Skeletal muscle satellite cell (primary cell): Measurements from ENCODE around the gene WFDC12.

Experiments used
- H3K27me3 ChIP-seq: 2 replicates; pipeline ENCODE4 v1.7.0; 2013; ENCODE audit warnings: low read length; ENCODE audit not compliant: control insufficient read depth, insufficient read depth
- H3K36me3 ChIP-seq: 2 replicates; pipeline ENCODE4 v1.7.0; 2013; ENCODE audit warnings: mild to moderate bottlenecking, control low read depth, low read length; ENCODE audit not compliant: insufficient read depth
- H3K4me1 ChIP-seq: 2 replicates; pipeline ENCODE4 v1.7.0; 2013; ENCODE audit warnings: low read length; ENCODE audit not compliant: control insufficient read depth, insufficient read depth
- H3K4me2 ChIP-seq: 2 replicates; pipeline ENCODE4 v1.7.0; 2013; ENCODE audit warnings: mild to moderate bottlenecking, low read length
- H3K4me3 ChIP-seq: 2 replicates; pipeline ENCODE4 v1.7.0; 2013; ENCODE audit warnings: low read length
- H3K9ac ChIP-seq: 2 replicates; pipeline ENCODE4 v1.7.0; 2013; ENCODE audit warnings: mild to moderate bottlenecking, low read depth, low read length, moderate library complexity
- H3K9me3 ChIP-seq: replicated peaks from 2 replicates; pipeline ENCODE4 v1.7.0; 2013; ENCODE audit warnings: mild to moderate bottlenecking, control low read depth, low read length

Gene WFDC12

DNA sequence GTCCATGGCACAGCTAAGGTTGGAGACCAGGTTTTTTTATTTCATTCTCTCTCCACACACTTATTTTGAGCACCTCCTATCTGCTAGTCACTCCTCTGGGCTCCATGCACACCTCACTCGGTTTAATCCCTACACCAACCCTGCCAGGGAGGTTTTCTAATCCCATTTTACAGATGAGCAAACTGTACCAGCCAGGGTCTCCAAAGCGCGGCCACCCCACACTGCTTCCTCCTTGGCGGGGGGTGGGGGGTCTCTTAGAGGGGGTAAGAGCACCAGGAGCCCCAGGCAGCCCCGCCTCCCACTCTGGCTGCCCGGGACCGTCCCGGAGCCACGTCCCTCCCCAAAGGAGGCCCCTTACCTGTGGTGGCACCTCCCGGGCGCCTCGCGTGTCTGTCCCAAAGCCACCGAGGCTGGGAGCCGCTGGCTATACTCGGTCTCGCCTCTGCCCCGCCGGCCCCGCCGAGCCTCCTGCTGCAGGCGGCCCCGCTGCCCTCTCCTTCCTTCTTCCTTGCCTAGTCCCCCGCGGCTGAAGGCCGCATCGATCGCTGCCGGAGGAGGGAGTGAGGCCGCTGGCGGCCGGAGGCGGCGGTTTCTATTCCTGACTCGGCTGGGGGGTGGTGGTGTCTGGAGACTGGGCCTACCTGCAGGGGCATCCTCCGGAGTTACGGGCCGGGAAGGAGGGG lies 23.6 kb downstream of the WFDC12 start, which contains the start of gene KCNS1:
Gene KCNS1, minus strand, starts transcription at position 565 of the 683 bp plus-strand sequence. CDS start 1,891 bp downstream, outside the sequence.
- no peaks in the 10 kb centered on the region for H3K36me3 ChIP-seq
- H3K27me3 ChIP-seq, result peaks cover 31% of the 10 kb centered on the region
- H3K4me2 ChIP-seq, result peak within 1 kb of the TSS; percentile 68
- peak within 1 kb of the TSS; percentile 30 for H3K4me3 ChIP-seq
- H3K9ac ChIP-seq, result no peak within 1 kb of the TSS
- H3K9me3 ChIP-seq, result no peaks in the 10 kb centered on the region
- peaks cover 16% of the 10 kb centered on the region for H3K4me1 ChIP-seq

DNA sequence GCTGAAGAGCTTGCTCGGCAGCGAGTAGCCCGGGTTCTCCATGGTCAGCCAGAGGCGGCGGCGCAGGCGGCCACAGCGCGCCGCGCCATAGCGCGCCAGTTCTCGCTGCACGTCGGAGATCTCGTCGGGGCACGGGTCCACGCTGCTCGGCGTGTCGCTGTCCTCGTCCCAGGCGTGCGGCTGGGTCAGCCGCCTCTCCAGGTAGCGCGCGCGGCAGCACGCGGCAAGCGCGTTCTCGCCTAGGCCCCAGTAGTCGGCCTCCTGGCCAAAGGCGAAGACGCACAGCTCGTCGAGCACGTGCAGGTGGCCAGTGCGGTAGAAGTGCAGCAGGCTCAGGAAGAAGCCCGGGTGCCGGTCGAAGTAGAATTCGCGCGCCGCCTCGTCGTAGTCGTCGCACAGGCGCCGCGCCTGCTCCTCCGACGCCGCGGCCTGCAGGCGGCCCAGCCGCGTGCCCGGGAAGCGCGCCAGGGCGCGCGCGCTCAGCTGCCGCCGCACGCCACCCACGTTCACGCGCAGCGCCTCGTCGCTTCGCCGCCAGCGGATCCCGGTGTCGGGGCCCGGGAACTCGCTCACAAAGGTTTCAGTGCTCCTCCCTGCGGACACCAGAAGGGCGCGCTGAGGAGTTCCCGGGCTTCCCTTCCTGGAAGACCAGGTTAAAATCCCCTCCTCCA lies 26.0 kb downstream of the WFDC12 start:
- H3K4me2 ChIP-seq, result peak overlapping the region; percentile 79
- peaks cover 31% of the 10 kb centered on the region for H3K27me3 ChIP-seq
- H3K9me3 ChIP-seq, result no peaks in the 10 kb centered on the region
- H3K36me3 ChIP-seq, result no peaks in the 10 kb centered on the region
- no peak overlapping the region for H3K9ac ChIP-seq
- peak overlapping the region; percentile 49 for H3K4me3 ChIP-seq
- H3K4me1 ChIP-seq, result peaks cover 6% of the 10 kb centered on the region

DNA sequence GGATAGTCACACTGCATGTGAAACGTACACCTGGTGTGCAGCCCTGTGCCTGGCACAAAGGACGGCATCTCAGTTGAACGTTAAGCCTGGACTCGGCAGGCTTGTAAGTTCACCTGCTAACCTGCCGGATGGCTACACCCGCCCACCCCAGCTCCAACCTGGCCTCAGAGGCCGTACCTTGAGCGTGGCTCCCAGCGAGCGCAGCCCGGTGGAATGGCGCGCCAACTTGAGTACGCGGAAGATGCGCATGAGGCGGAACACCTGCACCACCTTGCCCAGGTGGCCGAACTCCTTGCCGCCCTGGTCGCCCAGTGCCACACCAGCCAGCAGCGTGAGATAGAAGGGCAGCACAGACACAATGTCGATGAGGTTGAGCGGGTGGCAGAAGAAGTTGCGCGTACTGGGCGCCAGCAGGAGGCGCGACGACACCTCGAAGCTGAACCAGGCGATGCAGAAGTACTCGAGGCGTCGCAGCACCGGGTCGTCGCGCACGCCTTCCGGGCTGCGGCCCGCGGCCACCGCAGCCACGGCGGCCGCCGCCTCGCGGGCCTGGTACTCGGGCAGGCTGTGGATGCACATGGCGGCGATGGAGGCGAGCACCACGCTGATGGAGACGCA lies 26.7 kb downstream of the WFDC12 start:
- peak overlapping the region; percentile 79 for H3K4me2 ChIP-seq
- no peak overlapping the region for H3K9ac ChIP-seq
- H3K4me3 ChIP-seq, result peak overlapping the region; percentile 49
- peaks cover 6% of the 10 kb centered on the region for H3K4me1 ChIP-seq
- H3K36me3 ChIP-seq, result no peaks in the 10 kb centered on the region
- peaks cover 31% of the 10 kb centered on the region for H3K27me3 ChIP-seq
- H3K9me3 ChIP-seq, result no peaks in the 10 kb centered on the region

DNA sequence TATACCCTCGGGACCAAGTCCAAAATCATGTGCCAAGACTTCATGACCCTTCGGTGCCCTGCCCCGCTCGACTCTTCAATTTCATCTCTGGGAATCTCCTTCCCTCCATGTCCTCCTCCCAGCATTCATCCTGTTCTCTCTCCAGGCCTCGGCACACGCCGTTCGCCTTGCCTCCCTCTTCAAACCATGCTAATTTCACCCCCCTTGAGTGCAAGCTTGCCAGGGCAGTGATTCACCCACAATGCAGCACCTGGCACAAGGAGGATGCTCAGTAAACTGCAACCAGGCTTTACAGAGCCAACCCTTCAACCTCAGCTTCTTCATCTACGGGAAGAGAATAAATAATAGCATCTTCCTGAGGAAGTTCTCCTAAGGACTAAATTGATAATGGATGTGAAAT lies 27.5 kb downstream of the WFDC12 start:
- Histone ChIP-seq H3K4me2 (no peak overlapping the region), H3K36me3 (no peaks in the 10 kb centered on the region), H3K27me3 (peaks cover 31% of the 10 kb centered on the region), H3K9ac (no peak overlapping the region), H3K9me3 (no peaks in the 10 kb centered on the region), H3K4me1 (peaks cover 6% of the 10 kb centered on the region), H3K4me3 (no peak overlapping the region)

DNA sequence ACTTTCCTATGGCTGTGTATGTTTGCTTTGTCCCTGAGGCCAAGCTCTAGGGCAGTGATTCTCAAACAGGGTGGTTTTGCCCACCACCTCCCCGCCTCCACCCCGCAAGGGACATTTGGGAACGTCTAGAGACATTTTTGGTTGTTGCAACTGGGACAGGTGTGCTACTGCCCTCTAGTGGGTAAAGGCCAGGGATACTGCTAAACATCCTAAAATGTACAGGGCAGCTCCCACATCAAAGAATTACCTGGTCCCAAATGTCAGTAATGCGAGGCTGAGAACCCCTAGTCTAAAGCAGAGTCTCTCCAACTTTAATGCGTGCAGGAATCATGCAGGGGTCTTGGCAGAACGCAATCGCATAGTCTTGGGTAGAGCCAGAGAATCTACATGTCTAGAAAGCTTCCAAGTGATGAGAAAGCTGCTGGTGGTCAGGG lies 28.4 kb downstream of the WFDC12 start:
- peaks cover 6% of the 10 kb centered on the region for H3K4me1 ChIP-seq
- no peaks in the 10 kb centered on the region for H3K36me3 ChIP-seq
- no peaks in the 10 kb centered on the region for H3K9me3 ChIP-seq
- no peak overlapping the region for H3K4me2 ChIP-seq
- peaks cover 31% of the 10 kb centered on the region for H3K27me3 ChIP-seq
- H3K9ac ChIP-seq, result no peak overlapping the region
- H3K4me3 ChIP-seq, result no peak overlapping the region

DNA sequence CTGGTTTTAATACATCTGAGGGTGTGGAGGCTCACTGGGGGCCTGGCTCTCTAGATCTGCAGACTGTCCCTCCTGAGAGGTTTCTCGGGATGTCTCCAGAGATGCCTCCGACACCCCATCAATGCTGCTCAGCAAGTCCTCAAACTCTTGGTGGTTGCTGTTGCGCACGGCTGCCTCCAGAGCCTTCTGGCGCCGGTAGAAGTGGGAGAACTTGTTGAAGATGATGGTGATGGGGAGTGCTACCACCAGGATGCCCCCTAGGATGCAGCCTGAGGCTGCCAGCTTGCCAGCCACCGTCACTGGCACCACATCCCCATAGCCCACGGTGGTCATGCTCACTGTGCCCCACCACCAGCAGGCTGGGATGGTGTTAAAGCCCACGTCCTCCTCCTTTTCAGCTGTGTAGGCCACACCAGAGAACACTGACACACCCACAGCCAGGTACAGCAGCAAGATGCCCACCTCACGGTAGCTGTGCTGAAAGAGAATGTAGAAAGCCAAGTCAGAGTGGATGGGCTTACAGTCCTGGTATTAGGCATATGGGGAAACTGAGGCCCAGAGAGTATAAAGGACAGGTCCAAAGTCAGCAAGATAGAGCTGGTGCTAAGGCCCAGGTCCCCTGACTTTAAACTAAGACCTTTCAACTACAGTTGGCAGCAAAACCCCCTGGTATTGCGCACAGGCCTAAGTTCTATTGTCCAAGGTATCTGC lies 29.2 kb downstream of the WFDC12 start:
- no peaks in the 10 kb centered on the region for H3K36me3 ChIP-seq
- H3K9ac ChIP-seq, result no peak overlapping the region
- peaks cover 6% of the 10 kb centered on the region for H3K4me1 ChIP-seq
- H3K27me3 ChIP-seq, result peaks cover 31% of the 10 kb centered on the region
- H3K4me3 ChIP-seq, result no peak overlapping the region
- H3K4me2 ChIP-seq, result no peak overlapping the region
- H3K9me3 ChIP-seq, result no peaks in the 10 kb centered on the region

DNA sequence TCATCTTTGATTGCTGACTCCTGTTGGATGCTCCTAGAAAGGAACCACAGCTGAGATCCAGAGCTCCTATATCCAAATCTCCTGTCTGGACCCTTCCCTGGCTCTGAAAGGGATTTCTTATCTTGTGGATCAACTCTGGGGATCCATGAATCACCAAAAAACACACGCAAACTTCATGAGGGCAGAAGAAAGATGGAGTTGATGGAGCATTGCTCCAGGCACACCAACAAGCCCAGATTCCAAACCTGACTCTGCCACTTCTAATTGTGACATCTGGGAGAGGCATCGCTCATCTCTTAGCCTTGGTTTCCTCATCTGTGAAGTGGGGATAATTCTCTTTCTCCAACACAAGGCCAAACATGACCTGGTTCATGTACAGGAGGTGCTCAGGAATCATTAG lies 30.1 kb downstream of the WFDC12 start:
- H3K4me1 ChIP-seq, result peaks cover 6% of the 10 kb centered on the region
- H3K4me2 ChIP-seq, result no peak overlapping the region
- no peak overlapping the region for H3K4me3 ChIP-seq
- H3K27me3 ChIP-seq, result peaks cover 25% of the 10 kb centered on the region
- no peaks in the 10 kb centered on the region for H3K9me3 ChIP-seq
- no peaks in the 10 kb centered on the region for H3K36me3 ChIP-seq
- no peak overlapping the region for H3K9ac ChIP-seq

DNA sequence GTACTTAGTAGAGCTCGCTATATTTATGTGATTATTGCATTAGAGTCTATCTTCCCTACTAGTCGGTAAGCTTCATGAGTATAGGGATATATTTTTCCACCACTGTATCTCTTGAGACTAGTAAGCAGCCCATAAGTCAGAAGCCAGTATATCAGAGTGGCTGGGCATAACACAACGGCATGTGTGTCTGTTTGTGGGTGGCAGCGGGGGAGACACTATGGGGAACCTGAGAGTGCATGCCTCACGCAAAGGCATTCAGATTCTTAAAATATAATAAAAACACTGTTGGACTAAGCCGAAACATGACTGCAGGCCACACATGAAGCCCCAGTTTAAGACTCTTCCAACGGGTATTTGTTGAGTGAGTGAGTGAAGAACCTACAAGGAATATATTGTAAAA lies 31.4 kb downstream of the WFDC12 start:
- H3K9ac ChIP-seq, result no peak overlapping the region
- no peak overlapping the region for H3K4me2 ChIP-seq
- H3K4me1 ChIP-seq, result peaks cover 10% of the 10 kb centered on the region
- no peaks in the 10 kb centered on the region for H3K36me3 ChIP-seq
- peaks cover 13% of the 10 kb centered on the region for H3K27me3 ChIP-seq
- no peaks in the 10 kb centered on the region for H3K9me3 ChIP-seq
- H3K4me3 ChIP-seq, result no peak overlapping the region

DNA sequence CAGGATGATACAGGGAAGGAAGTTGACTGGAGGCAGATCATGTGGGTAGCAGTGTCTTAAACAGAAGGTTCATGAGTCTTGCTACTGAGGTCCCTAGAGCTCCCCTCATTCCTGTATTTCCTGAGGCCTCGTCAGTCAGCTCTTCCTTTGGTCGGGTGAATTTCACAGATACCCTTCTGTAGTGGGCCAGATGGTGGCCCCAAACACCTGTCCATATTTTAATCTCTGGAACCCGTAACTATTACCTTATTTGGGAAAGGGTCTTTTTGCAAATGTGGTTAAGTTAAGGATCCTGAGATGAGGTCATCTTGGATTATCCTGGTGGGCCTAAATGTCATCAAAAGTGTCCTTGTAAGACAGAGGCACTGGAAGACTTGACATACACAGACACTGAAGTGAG lies 32.9 kb downstream of the WFDC12 start:
- Histone ChIP-seq H3K9ac (no peak overlapping the region), H3K9me3 (no peaks in the 10 kb centered on the region), H3K4me1 (peaks cover 17% of the 10 kb centered on the region), H3K27me3 (no peaks in the 10 kb centered on the region), H3K36me3 (no peaks in the 10 kb centered on the region), H3K4me2 (no peak overlapping the region), H3K4me3 (no peak overlapping the region)

DNA sequence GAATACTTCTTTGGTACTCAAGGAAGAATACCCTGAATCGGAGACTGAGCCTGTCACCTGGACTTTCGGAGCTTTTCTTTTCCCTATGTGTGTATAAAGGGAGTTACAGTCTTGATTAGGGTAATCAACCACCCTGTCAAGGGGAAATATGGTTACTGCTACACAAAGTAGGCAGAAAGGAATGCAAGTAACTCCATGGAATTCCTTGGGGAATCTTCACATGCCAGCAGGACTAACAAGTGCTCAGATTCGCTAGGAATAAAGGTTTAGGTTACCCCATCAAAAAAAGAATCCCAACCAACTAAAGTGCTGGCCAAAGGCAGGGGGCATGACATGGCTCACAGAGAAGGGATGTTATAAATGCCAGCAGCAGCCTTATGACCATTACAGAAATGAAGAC lies 33.8 kb downstream of the WFDC12 start:
- H3K9ac ChIP-seq, result no peak overlapping the region
- no peaks in the 10 kb centered on the region for H3K36me3 ChIP-seq
- H3K27me3 ChIP-seq, result no peaks in the 10 kb centered on the region
- H3K4me1 ChIP-seq, result peaks cover 17% of the 10 kb centered on the region
- H3K9me3 ChIP-seq, result no peaks in the 10 kb centered on the region
- no peak overlapping the region for H3K4me3 ChIP-seq
- no peak overlapping the region for H3K4me2 ChIP-seq

DNA sequence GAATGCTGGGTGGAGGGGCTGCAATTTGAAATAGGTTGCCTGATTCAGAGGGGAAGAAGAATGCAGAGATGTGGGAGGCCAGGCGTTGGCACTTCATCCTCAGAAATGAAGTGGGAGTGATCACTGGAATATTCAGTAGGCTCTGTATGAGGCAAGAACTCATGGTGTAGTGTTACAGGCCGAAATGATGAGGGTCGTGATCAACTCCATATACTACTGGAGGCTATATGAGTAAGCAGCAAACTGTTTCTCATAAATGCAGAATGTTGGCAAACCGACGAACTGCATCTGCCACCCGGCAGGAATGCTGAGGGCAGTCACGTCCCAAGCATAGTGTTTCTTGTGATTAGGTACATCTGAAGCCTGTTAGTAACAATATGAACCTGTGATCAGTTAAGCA lies 36.0 kb downstream of the WFDC12 start:
- Histone ChIP-seq H3K4me1 (peaks cover 17% of the 10 kb centered on the region), H3K36me3 (no peaks in the 10 kb centered on the region), H3K9ac (no peak overlapping the region), H3K9me3 (no peaks in the 10 kb centered on the region), H3K4me2 (peak overlapping the region; percentile 9), H3K4me3 (no peak overlapping the region), H3K27me3 (no peaks in the 10 kb centered on the region)
